CD4-positive, CD25-positive, alpha-beta regulatory T cell (primary cell): ENCODE results near the gene GPX3. TPM values are rescaled to one million over a fixed set of nuclear protein-coding genes. Genes with fewer than 3 reads are reported as not detected.

Source experiments
- ATAC-seq, 2 donors: fragments of 150-1000 bp; cut with Tn5 transposase; one replicate each; pipeline ENCODE4 v1.10.0; 2021; ENCODE audit warnings: low read depth in 2 of 2, moderate number of reproducible peaks in 2 of 2, moderate library complexity in 1 of 2
- DNase-seq, 3 donors: peaks; one replicate each; pipeline versions ENCODE4 v3.0.0 to v3.0.0-alpha.2; 2012 to 2022; ENCODE audit warnings: mixed read lengths in 1 of 3
- H3K27ac ChIP-seq: one replicate; pipeline ENCODE4 v1.7.0; 2013; ENCODE audit warnings: mild to moderate bottlenecking, low read length; ENCODE audit not compliant: insufficient read depth, poor library complexity, severe bottlenecking
- H3K27me3 ChIP-seq: one replicate; pipeline ENCODE4 v1.7.0; 2013; ENCODE audit warnings: low read length; ENCODE audit not compliant: control insufficient read depth, insufficient read depth
- H3K36me3 ChIP-seq: one replicate; pipeline ENCODE4 v1.7.0; 2013; ENCODE audit warnings: mild to moderate bottlenecking, low read length, moderate library complexity; ENCODE audit not compliant: control insufficient read depth, insufficient read depth
- H3K4me1 ChIP-seq: 2 replicates; pipeline ENCODE4 v1.7.0; 2013; ENCODE audit warnings: mild to moderate bottlenecking, low read length; ENCODE audit not compliant: insufficient read depth, control insufficient read depth, poor library complexity, severe bottlenecking
- H3K4me3 ChIP-seq: one replicate; pipeline ENCODE4 v1.7.0; 2013; ENCODE audit warnings: low read depth, mild to moderate bottlenecking, low read length, moderate library complexity
- H3K9me3 ChIP-seq, 2 experiments: 1 replicate in 1 of 2; 2 replicates in 1 of 2; pipeline ENCODE4 v1.7.0; 2013; ENCODE audit warnings: low read length in 2 of 2, mild to moderate bottlenecking in 1 of 2, moderate library complexity in 1 of 2; ENCODE audit not compliant: control insufficient read depth in 2 of 2
- H3K27ac Mint-ChIP-seq, 3 donors: one replicate each; pipeline ENCODE4 v1.8.0; 2020 to 2022; ENCODE audit warnings: mild to moderate bottlenecking in 3 of 3, mixed read lengths in 3 of 3, moderate library complexity in 2 of 3
- H3K27me3 Mint-ChIP-seq: one replicate; pipeline ENCODE4 v1.8.0; 2022; ENCODE audit warnings: mild to moderate bottlenecking, mixed read lengths
- H3K36me3 Mint-ChIP-seq: one replicate; pipeline ENCODE4 v1.8.0; 2020; ENCODE audit warnings: mixed read lengths
- H3K4me1 Mint-ChIP-seq, 4 donors: one replicate each; pipeline ENCODE4 v1.8.0; 2020 to 2022; ENCODE audit warnings: mixed read lengths in 4 of 4, mild to moderate bottlenecking in 1 of 4
- H3K4me3 Mint-ChIP-seq, 4 donors: one replicate each; pipeline ENCODE4 v1.8.0; 2020 to 2022; ENCODE audit warnings: mild to moderate bottlenecking in 4 of 4, mixed read lengths in 4 of 4, moderate library complexity in 3 of 4
- H3K9me3 Mint-ChIP-seq, 7 donors: one replicate each; pipeline ENCODE4 v1.8.0; 2020 to 2022; ENCODE audit warnings: mixed read lengths in 7 of 7, mild to moderate bottlenecking in 3 of 7, moderate library complexity in 2 of 7
- polyA plus RNA-seq, 4 donors: library from polyadenylated mRNA; unstranded; fragments of 300-500 nt; fragmentation: Illumina TruSeq; gene quantifications; one replicate each; pipeline ENCODE4 v1.2.3, GENCODE V29; 2021
- total RNA-seq: library from RNA; stranded (reverse); gene quantifications from one replicate; pipeline ENCODE4 v1.2.3, GENCODE V29; 2022

GPX3 gene
- total and polyA plus RNA-seq, 5 donors from 2014 or later = 0.52 to 1.3 (median 1.0) TPM

GRCh38 chr5:151077419-151077818 lies 57.0 kb downstream of the GPX3 start:
- Mint-ChIP-seq H3K9me3 (no peaks in the 10 kb centered on the region), H3K4me3 (peak overlapping the region; percentile 91 to 96 (median 94)), H3K27me3 (no peaks in the 10 kb centered on the region), H3K4me1 (peaks cover 31 to 79% (median 54%) of the 10 kb centered on the region in 4 donors), H3K27ac (peak overlapping the region; percentile 71 to 92 (median 88)), H3K36me3 (peaks cover 31% of the 10 kb centered on the region)
- peaks cover 77% of the 10 kb centered on the region for H3K4me1 ChIP-seq
- peak overlapping the region; percentile 99 for H3K4me3 ChIP-seq
- no peaks in the 10 kb centered on the region for H3K27me3 ChIP-seq
- peak overlapping the region; percentile 98 for H3K27ac ChIP-seq
- no peaks in the 10 kb centered on the region for H3K9me3 ChIP-seq
- ATAC-seq = no peak
- no peak for DNase-seq
- H3K36me3 ChIP-seq = peaks cover 25% of the 10 kb centered on the region

- Histone ChIP-seq H3K4me3 (peak overlapping the region; percentile 99), H3K4me1 (peaks cover 77% of the 10 kb centered on the region), H3K27ac (peak overlapping the region; percentile 98), H3K9me3 (no peaks in the 10 kb centered on the region), H3K27me3 (no peaks in the 10 kb centered on the region), H3K36me3 (peaks cover 25% of the 10 kb centered on the region)
- Mint-ChIP-seq H3K9me3 (no peaks in the 10 kb centered on the region), H3K27ac (peak overlapping the region; percentile 88 to 99 (median 92)), H3K27me3 (no peaks in the 10 kb centered on the region), H3K36me3 (peaks cover 26% of the 10 kb centered on the region), H3K4me3 (peak overlapping the region; percentile 91 to 96 (median 94)), H3K4me1 (peaks cover 31 to 79% (median 55%) of the 10 kb centered on the region in 4 donors)
- no peak for ATAC-seq
- DNase-seq = no peak
Observed at GRCh38 chr5:151077967-151078366, 57.6 kb downstream of the GPX3 start.

Other genes with a start within 250 kb of the GPX3 start
- gene SMIM3, start 241.8 kb upstream of the GPX3 start, total RNA-seq = 3.8 TPM
- 10 to 100 TPM in 1 of 4 donors, 1 to 10 TPM in 3; 3.7 to 12.2 (median 7.6) TPM for gene SMIM3, start 241.8 kb upstream of the GPX3 start, polyA plus RNA-seq
- gene IRGM, start 174.1 kb upstream of the GPX3 start, total RNA-seq = 1.8 TPM
- 1 to 10 TPM in 2 of 4 donors, under 1 TPM in 2; 0.37 to 1.9 (median 1.4) TPM for gene IRGM, start 174.1 kb upstream of the GPX3 start, polyA plus RNA-seq
- 0.54 TPM for gene ZNF300, start 115.6 kb upstream of the GPX3 start, total RNA-seq
- under 1 TPM in 3 of 4 donors, not detected in 1; 0.08 to 0.33 (median 0.25) TPM for gene ZNF300, start 115.6 kb upstream of the GPX3 start, polyA plus RNA-seq
- 259 TPM for gene TNIP1, start 60.4 kb downstream of the GPX3 start, total RNA-seq
- 10 to 100 TPM; 46.9 to 71.5 (median 59.8) TPM for gene TNIP1, start 60.4 kb downstream of the GPX3 start, polyA plus RNA-seq
- gene ANXA6, start 137.2 kb downstream of the GPX3 start, total RNA-seq = 364 TPM
- 100 to 1,000 TPM; 171 to 329 (median 244) TPM for gene ANXA6, start 137.2 kb downstream of the GPX3 start, polyA plus RNA-seq
- 104 TPM for gene CCDC69, start 203.5 kb downstream of the GPX3 start, total RNA-seq
- gene CCDC69, start 203.5 kb downstream of the GPX3 start, polyA plus RNA-seq = 10 to 100 TPM; 78.2 to 97.0 (median 87.7) TPM
- 12.0 TPM for gene GM2A, start 232.6 kb downstream of the GPX3 start, total RNA-seq
- 1 to 10 TPM; 4.7 to 8.7 (median 6.1) TPM for gene GM2A, start 232.6 kb downstream of the GPX3 start, polyA plus RNA-seq